Measurements from ENCODE around the gene SLCO3A1. TPM values are rescaled to one million over a fixed set of nuclear protein-coding genes. Genes with fewer than 3 reads are reported as not detected.

SLCO3A1 gene
- total RNA-seq, 2 donors from 2014 or later, result 55.9 to 65.1 TPM

DNA sequence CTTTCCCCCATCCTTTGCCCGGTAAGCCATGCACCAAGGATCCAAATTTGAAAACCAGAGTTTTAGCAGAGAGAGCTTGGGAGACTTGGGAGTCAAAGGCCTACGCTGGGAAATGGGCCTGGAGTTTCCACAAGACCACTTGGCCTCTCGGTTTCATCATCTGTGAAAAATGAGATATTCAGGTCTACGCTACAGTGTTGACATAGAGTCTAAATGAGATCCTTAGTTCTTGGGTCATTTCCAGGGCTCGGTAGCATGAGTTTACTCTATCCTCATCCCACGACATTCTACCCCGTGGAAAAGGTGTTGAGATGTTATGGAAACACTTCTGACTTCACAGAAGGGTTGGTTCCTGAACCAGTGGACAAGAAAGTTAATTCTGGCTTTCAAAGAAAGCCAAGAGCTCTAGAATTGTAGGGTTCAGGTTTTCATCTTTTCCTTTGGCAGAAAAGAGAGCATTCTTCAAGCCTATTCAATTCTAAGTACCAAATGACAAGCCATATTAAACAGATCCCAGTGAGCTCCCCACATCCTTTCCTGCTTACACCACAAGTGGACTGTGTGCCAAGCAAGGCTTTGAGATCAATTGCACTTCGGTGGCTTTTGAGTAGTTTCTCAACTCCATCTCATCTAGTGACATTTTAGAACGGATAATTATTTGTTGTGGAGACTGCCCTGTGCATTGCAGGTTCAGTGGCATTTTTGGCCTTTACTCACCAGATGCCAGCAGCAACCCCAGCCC, 219.7 kb downstream of the SLCO3A1 start:
- peaks cover 57% of the 10 kb centered on the region for H3K4me1 Mint-ChIP-seq
- peak overlapping the region; percentile 70 for H3K27ac Mint-ChIP-seq

DNA sequence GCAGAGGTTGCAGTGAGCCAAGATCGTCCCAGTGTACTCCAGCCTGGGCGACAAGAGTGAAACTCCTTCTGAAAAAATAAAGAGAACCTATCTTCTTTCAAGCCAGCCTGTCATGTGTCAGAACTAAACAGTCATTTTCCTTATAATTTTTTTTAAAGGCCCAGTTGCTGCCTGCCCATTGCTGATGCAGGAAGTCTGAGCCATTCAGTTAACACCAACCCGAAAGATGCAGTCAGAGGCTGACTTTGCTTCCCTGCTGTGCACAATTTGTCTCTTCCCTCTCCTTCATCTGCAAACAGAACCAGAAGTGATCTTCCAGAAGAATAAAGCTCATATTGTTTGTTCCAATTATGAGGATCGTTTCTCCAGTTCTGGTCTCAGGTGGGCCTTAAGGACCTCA, 220.6 kb downstream of the SLCO3A1 start:
- H3K9me3 ChIP-seq (ENCODE audit: control insufficient read depth, low read length, poor library complexity, severe bottlenecking), result no peaks in the 10 kb centered on the region
- no peak overlapping the region for H3K4me3 Mint-ChIP-seq
- H3K4me1 Mint-ChIP-seq, result peaks cover 56% of the 10 kb centered on the region
- no peaks in the 10 kb centered on the region for H3K36me3 Mint-ChIP-seq (ENCODE audit: low read depth)
- ATAC-seq, result no peak
- DNase-seq, result no peak
- peak overlapping the region; percentile 61 for H3K27ac Mint-ChIP-seq
- no peaks in the 10 kb centered on the region for H3K27me3 Mint-ChIP-seq

More for the DNA sequence above, 219.7 kb downstream of the SLCO3A1 start:
- H3K9me3 ChIP-seq (ENCODE audit: control insufficient read depth, low read length, poor library complexity, severe bottlenecking), result no peaks in the 10 kb centered on the region
- Mint-ChIP-seq H3K36me3 (ENCODE audit: low read depth) (no peaks in the 10 kb centered on the region), H3K4me3 (no peak overlapping the region), H3K27me3 (no peaks in the 10 kb centered on the region)
- ATAC-seq (no peak), DNase-seq (no peak)

DNA sequence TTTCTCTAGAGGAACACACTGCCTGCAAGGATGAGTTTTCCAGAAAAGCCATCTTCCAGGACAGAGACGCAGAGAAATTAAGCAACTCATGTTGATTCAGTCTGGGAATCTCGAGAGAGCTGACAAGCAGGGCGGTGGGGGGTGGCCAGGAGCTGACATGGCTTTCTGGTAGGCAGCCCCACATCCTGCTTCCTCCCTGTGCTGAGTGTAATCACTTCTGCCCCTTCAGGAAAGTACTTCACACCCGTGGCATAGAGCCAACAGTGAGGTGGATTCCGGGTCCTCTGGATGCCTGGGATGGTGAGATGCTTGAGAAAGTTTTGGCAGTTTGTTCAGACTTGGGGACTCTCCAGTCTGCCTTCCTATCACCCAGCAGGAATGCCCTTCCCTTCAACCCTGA, 221.1 kb downstream of the SLCO3A1 start:
- Mint-ChIP-seq H3K4me3 (no peak overlapping the region), H3K36me3 (ENCODE audit: low read depth) (no peaks in the 10 kb centered on the region), H3K27me3 (no peaks in the 10 kb centered on the region), H3K4me1 (peaks cover 58% of the 10 kb centered on the region), H3K27ac (peak overlapping the region; percentile 61)
- DNase-seq, result no peak
- no peak for ATAC-seq
- H3K9me3 ChIP-seq (ENCODE audit: control insufficient read depth, low read length, poor library complexity, severe bottlenecking), result no peaks in the 10 kb centered on the region

DNA sequence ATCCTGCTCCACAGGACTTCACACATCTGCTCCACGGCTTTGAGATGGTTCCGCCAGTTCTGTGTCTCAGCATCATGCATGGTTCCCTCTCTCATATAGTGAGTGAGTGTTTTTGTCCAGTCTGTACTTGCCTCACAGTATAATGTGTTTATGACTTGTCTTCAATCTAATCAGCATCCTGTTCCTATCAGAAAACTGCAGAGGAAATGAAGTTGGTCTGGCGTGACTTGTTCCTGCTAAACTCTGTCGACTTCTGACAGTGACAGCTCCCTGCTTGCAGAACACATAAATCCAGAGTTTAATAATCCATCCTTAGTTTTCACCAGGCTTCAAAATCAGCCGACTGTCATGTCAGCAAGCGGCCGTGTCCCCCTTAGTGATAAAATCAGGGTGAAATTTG, 222.3 kb downstream of the SLCO3A1 start:
- no peak for ATAC-seq
- peaks cover 56% of the 10 kb centered on the region for H3K4me1 Mint-ChIP-seq

DNA sequence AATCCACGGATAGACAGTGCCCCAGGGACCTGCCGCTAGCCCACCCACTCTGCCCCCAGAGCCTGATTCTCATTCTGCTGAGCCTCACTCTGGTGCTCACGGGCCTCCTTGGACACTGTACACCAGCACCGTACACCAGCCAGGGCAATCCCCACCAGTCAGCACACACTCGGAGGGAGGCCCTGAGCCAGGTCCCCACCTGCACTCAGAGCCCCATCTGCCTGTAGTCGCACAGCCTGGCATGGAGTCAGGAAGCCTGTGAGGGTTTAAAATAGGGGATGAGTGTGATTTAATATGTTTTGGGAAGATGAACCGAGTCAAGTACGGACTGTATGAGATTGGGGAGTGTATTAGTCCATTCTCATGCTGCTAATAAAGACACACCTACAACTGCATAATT, 223.0 kb downstream of the SLCO3A1 start:
- no peaks in the 10 kb centered on the region for H3K9me3 ChIP-seq (ENCODE audit: control insufficient read depth, low read length, poor library complexity, severe bottlenecking)
- DNase-seq, result no peak
- H3K36me3 Mint-ChIP-seq (ENCODE audit: low read depth), result no peaks in the 10 kb centered on the region
- H3K27ac Mint-ChIP-seq, result no peak overlapping the region
- no peak for ATAC-seq
- no peaks in the 10 kb centered on the region for H3K27me3 Mint-ChIP-seq
- no peak overlapping the region for H3K4me3 Mint-ChIP-seq
- H3K4me1 Mint-ChIP-seq, result peaks cover 53% of the 10 kb centered on the region

More for the DNA sequence above, 222.3 kb downstream of the SLCO3A1 start:
- Mint-ChIP-seq H3K36me3 (ENCODE audit: low read depth) (no peaks in the 10 kb centered on the region), H3K27me3 (no peaks in the 10 kb centered on the region), H3K27ac (peak overlapping the region; percentile 61), H3K4me3 (peak overlapping the region; percentile 81)
- H3K9me3 ChIP-seq (ENCODE audit: control insufficient read depth, low read length, poor library complexity, severe bottlenecking), result no peaks in the 10 kb centered on the region
- DNase-seq, result no peak

DNA sequence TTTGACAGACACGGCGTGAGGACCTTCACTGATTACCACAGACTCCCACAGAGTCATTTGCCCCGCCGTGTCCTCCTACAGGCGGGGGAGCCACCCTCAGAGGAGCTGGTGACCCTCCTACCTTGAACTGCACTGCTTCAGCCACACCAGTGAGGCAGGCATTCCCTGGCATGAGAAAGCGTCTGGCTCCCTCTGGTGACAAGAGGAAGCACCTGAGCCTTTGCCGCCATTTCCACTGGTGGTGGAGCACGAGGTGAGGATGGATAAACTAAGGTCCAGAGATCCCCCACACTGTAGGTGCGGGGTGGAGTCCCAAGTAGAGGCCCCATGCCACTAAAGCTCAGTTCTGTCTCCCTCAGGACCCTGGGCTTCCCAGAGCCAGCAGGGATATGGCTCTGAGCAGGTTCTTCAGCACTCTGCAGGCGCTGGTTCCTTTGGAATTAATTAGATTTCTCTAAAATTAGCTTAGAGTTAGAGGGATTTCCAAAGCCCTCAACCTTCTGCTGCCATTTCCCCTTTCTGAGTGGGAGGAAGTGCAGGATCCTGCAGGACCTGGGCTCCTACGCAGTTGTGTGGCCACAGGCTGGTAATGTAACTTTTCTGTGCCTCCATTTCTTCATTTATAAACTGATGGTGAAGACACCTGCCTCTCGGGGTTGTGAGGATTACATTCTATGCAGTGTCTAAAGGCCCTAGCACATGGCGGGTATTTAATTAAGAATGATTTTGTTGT, 224.0 kb downstream of the SLCO3A1 start:
- ATAC-seq (peak; percentile 74), DNase-seq (peak in 2 of 3 donors; percentile 17 to 46)
- no peaks in the 10 kb centered on the region for H3K27me3 Mint-ChIP-seq
- H3K36me3 Mint-ChIP-seq (ENCODE audit: low read depth), result no peaks in the 10 kb centered on the region
- no peak overlapping the region for H3K27ac Mint-ChIP-seq
- no peak overlapping the region for H3K4me3 Mint-ChIP-seq
- H3K9me3 ChIP-seq (ENCODE audit: control insufficient read depth, low read length, poor library complexity, severe bottlenecking), result no peaks in the 10 kb centered on the region
- H3K4me1 Mint-ChIP-seq, result peaks cover 47% of the 10 kb centered on the region

DNA sequence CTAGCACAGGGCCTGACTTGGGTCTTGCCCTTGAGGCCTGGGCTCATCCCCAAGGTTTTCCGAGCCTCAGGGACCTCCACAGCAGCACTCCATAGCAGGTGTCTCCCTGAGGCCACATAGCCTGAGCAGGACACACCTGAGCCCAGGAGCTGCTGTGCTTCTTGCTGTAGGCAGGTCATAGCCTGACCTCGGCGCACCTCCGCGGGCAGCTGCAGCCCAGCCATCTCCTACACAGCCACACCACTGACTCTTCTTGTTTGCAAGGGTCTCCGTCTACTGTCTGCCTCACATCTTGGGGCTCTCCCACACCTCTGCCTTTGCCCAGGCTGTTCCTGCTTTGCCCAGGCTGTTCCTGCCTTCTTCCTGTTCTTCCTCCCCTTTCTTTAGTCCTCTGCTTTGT, 224.8 kb downstream of the SLCO3A1 start:
- H3K4me1 Mint-ChIP-seq, result peaks cover 43% of the 10 kb centered on the region
- no peak overlapping the region for H3K27ac Mint-ChIP-seq
- no peaks in the 10 kb centered on the region for H3K27me3 Mint-ChIP-seq
- DNase-seq, result no peak
- ATAC-seq, result no peak
- no peaks in the 10 kb centered on the region for H3K9me3 ChIP-seq (ENCODE audit: control insufficient read depth, low read length, poor library complexity, severe bottlenecking)
- no peak overlapping the region for H3K4me3 Mint-ChIP-seq
- no peaks in the 10 kb centered on the region for H3K36me3 Mint-ChIP-seq (ENCODE audit: low read depth)

DNA sequence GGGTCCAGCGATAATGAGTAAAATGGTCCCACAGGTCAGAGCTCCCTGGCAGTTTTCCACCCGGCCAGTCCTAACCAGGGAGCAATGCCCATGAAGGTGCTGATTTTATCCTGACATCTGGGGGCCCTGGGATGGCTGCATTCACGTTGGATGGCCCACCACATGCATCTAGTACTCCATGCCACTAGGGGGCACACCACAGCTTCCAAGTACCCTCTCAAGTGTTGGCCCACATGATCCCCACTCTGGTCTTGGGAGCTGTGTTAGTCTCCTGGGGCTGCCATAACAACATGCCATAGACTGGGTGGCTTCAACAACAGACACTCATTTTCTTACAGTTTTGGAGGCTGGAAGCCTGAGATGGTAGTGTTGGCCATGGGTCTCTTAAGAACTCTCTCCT, 225.5 kb downstream of the SLCO3A1 start:
- H3K4me1 Mint-ChIP-seq, result peaks cover 40% of the 10 kb centered on the region
- no peaks in the 10 kb centered on the region for H3K9me3 ChIP-seq (ENCODE audit: control insufficient read depth, low read length, poor library complexity, severe bottlenecking)
- ATAC-seq (no peak), DNase-seq (no peak)
- peak overlapping the region; percentile 25 for H3K4me3 Mint-ChIP-seq
- no peaks in the 10 kb centered on the region for H3K27me3 Mint-ChIP-seq
- H3K27ac Mint-ChIP-seq, result no peak overlapping the region
- H3K36me3 Mint-ChIP-seq (ENCODE audit: low read depth), result no peaks in the 10 kb centered on the region

DNA sequence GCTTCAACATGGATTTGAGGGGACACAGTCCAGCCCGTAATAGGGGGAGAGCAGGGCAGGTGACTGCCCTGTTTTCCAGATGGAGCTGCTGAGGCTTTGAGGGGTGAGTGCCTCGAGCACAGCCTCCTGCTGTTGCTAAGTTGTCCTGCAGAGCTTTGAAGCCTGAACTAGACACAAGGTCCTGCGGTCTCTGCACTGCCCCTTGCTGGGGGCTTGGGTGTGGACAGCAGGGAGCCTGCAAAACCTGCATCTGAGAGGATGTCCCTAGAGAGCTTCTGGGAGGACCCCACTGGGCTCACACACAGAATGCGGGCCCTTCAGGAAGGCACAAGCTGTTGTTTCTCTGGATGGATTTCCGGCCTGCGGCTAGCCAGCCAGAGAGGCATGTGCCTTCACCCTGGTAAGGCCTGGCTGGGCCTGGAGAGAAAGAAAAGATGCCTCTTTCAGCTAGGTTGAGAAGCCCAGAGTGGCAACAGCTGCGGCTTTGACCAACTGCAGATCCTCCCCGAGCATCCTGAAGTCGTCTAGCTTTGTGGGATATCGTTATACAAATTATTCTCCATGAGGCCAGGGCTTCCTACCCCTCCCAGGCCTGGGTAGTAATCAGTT, 226.2 kb downstream of the SLCO3A1 start:
- no peak for ATAC-seq
- no peaks in the 10 kb centered on the region for H3K9me3 ChIP-seq (ENCODE audit: control insufficient read depth, low read length, poor library complexity, severe bottlenecking)
- Mint-ChIP-seq H3K27me3 (no peaks in the 10 kb centered on the region), H3K27ac (no peak overlapping the region), H3K4me3 (no peak overlapping the region), H3K4me1 (peaks cover 33% of the 10 kb centered on the region), H3K36me3 (ENCODE audit: low read depth) (no peaks in the 10 kb centered on the region)
- no peak for DNase-seq

DNA sequence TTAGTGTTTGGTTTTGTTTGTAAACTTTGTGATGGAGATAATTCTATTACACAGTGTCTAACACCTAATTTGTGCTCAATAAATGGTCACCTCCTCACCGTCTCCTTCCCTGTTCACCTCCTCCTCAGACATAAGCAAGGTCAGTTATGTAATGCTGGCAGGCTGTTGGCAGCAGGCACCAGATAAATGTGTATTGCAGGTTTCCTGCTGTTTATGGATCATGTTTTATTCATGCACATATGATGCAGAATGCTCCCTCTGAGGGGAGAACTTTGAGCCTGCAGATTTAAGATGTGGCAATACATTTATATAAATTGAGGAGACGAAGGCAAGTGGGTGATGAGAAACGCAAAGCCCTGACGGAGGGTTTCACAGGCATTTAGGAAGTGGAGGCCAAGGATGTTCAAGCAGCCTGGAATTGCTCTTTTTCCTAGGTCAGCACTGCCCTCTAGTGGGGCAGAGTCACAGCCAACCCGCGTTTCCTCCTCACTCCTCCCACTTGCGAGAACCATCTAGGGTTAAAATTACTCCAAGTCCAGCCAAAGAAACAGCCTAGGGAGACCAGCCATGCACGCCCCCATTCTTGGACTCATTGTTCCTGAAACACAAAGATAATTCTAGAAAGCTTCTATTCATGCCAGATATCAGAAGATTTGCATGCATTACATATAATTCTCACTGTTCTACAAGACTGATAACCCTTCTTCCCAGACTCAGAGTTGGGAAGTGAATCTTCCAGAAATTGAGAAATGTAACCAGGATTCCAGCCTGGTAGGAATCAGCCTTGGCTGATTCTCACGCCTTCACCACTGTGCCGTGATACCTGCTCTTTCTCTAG, 228.7 kb downstream of the SLCO3A1 start:
- H3K4me3 Mint-ChIP-seq, result no peak overlapping the region
- no peaks in the 10 kb centered on the region for H3K27me3 Mint-ChIP-seq
- H3K36me3 Mint-ChIP-seq (ENCODE audit: low read depth), result no peaks in the 10 kb centered on the region
- no peaks in the 10 kb centered on the region for H3K9me3 ChIP-seq (ENCODE audit: control insufficient read depth, low read length, poor library complexity, severe bottlenecking)
- no peak overlapping the region for H3K27ac Mint-ChIP-seq
- ATAC-seq, result peak; percentile 52
- H3K4me1 Mint-ChIP-seq, result peaks cover 15% of the 10 kb centered on the region
- DNase-seq, result peak in 1 of 3 donors; percentile 27

DNA sequence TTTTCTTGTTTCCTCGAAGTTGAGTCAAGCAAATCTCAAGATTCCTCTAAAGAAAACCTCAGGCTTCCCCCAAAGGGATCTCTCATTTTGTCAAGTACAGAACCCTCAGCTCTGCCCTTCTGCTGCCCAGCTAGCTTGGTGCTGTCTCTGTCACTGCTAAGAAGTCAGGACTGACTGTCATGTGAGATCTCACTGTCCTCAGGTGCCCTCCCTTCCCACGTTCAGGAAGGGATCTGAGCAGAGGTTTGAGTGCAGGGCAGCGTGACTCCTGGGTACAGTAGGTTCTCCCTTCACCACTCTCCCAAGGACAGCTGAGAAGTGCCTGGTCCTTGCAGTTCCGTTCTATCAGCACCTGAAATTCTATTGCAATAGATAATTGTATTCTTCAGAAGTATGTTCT, 229.7 kb downstream of the SLCO3A1 start:
- H3K9me3 ChIP-seq (ENCODE audit: control insufficient read depth, low read length, poor library complexity, severe bottlenecking), result no peaks in the 10 kb centered on the region
- Mint-ChIP-seq H3K27ac (no peak overlapping the region), H3K36me3 (ENCODE audit: low read depth) (no peaks in the 10 kb centered on the region), H3K4me3 (no peak overlapping the region), H3K4me1 (peaks cover 14% of the 10 kb centered on the region), H3K27me3 (no peaks in the 10 kb centered on the region)
- DNase-seq, result no peak
- no peak for ATAC-seq

DNA sequence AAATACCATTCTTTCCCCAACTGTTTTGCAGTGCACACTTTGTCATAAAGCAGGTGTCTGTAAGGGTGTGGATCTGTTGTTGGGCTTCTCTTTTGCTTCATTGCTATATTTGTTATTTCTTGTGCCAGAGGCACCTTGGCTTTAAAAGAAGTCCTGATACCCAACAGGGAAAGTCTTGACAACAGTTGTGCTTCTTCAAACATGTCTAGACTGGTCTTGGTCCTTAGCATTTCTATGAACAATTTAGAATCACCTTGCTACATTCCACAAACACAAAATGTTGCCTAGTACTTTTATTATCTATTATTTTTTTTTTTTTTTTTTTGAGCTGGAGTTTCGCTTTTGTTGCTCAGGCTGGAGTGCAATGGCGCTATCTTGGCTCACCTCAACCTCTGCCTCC, 233.7 kb downstream of the SLCO3A1 start:
- Mint-ChIP-seq H3K4me1 (peaks cover 4% of the 10 kb centered on the region), H3K27ac (no peak overlapping the region), H3K4me3 (no peak overlapping the region), H3K27me3 (no peaks in the 10 kb centered on the region), H3K36me3 (ENCODE audit: low read depth) (no peaks in the 10 kb centered on the region)
- ATAC-seq, result no peak
- DNase-seq, result no peak
- no peaks in the 10 kb centered on the region for H3K9me3 ChIP-seq (ENCODE audit: control insufficient read depth, low read length, poor library complexity, severe bottlenecking)

Data from T-helper 17 cell (primary cell).